NCI-H748 (cell line): ENCODE results near the gene FCGR2B.
"Not testable (repeated sequence)": the region's sequence is repeated elsewhere in the genome, so short reads cannot be mapped to it uniquely, and the experiment has no call there.

ENCODE experiments used
- DNase-seq: peaks from one replicate; lab custom pipeline; 2025; ENCODE audit not compliant: unreplicated experiment; lab: John Stamatoyannopoulos, UW

Gene FCGR2B

GRCh38 chr1:161662684-161663339, at the start of gene FCGR2B:
FCGR2B (plus strand) TSS chr1:161663143; CDS start chr1:161663242, 99 bp downstream.
- DNase-seq = not testable (repeated sequence)

GRCh38 chr1:161616417-161616816, 46.5 kb upstream of the FCGR2B start:
- not testable (repeated sequence) for DNase-seq

GRCh38 chr1:161618517-161618916, 44.4 kb upstream of the FCGR2B start:
- DNase-seq = not testable (repeated sequence)

- not testable (repeated sequence) for DNase-seq
These were observed 42.5 kb upstream of the FCGR2B start for GRCh38 chr1:161620399-161620798.

DNA sequence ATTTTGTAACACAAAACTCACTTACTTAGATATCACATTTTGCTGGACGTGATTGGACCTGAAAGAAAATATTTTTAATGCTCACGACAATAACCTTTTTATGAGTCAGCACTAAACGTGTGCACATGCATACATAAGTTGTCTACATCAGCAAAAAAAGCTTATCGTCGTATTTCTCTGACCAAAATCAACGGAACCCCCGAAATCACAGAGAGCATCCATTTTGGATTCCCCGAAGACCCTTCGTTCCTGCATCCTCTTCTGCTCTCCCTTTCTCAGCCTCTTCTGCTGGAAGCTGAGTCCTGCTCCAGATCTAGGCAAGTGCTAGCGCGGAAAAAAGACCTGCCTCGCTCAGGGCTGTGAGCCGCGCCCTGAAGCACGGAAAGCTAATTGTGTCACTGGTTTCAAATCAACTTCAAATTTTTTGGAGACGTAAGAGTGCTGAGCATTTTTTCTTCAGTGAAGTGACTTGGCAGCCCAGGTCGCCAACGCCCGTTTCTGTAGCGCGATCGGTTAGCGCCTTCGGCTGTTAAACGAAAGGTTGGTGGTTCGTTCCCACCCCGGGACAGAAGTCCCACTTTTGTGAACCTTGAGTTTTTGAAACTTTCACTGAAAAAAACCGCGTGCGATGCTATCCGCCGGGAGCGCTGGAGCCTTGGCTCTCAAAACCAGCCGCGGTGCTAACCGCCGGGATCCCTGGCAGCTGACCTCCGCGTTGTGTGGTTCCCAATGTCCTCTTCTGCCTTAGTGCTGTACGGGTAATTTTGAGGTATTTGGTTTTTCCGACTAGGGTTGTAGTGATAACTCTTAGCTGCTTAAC, 41.6 kb upstream of the FCGR2B start:
- DNase-seq = peak; percentile 77

DNA sequence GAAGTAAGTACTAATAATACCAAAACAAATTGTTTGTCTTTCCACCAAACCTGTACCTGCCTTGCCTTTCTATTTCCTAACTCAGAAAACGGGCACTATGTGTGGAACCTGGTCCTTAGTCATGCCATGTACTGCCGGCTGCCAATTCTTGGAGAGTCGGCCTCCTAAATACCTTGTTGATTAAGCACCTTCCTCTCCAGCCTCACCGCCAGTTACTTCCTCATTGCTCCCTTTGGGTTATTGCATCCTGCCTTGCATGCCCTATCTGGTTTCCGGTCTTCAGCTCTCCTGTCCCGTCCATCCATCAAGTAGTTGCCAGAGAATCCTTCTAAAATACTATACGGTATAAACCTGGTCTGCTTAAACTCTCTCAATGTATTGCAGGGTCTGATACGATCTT, 40.9 kb upstream of the FCGR2B start:
- not testable (repeated sequence) for DNase-seq

GRCh38 chr1:161623401-161624051, 39.4 kb upstream of the FCGR2B start:
- DNase-seq = not testable (repeated sequence)

GRCh38 chr1:161624605-161625004, 38.3 kb upstream of the FCGR2B start:
- not testable (repeated sequence) for DNase-seq

DNA sequence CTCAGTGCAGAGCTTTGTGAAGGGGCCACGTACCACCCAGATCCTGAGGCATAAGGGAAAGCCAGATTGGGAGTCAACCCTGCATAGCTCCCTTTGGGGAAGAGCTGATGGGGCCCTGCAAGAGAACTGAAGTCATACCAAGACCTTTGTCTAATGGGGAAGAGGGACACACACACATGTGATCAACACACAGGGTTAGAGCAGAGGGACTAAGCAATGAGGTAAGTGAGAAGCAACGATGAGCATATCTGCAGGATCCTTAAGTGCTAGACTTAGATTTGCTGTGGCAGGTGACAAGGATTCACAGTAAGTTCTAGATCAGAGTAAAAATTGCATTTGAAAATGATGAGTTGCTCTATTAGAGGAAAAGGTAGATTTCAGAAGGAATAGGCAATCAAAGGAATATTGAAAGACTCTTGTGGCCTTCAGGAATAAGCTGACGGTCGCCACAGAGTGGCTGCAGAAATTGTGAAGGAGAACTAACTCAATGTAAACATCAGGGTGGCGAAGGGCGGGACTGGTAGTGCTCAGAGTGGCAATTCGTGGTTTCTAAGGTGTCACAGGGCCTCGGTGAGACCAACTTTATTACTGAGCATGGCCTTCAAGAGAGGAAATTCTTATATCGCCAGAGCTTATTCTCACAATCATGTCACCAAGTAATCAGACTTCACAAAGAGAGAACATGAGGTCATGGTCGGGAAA, 36.3 kb upstream of the FCGR2B start:
- DNase-seq = not testable (repeated sequence)

DNA sequence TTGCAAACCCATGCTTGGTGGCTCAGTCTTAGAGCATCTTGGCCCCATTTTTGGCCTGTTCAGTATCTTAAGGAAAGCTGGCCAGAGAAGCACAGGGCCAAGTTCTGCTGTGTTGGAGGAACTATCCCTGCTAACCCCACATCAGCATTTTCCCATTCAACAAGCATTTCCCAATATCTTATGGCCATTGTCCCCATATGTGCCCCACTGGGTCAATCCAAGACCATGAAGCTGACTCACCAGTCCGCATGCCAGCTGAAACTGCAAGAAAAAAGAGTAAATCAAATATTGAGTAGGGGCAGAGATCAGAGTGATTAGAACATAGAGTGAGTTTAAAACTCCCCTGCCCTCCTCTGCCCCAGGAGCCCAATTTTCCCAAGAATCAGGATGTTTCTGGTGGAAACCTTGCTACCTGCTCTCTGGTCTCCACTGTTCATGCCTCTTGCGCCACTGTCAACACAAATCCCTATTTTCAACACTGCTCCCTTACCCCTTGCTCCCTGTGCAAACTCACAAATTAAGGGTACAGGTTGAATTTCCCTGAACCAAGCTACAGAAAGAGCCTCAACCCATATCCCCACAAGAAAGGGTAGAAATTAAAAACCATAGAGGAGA, 32.7 kb upstream of the FCGR2B start:
- DNase-seq = not testable (repeated sequence)

GRCh38 chr1:161631076-161631475, 31.9 kb upstream of the FCGR2B start, which contains the start of gene FCGR3B:
FCGR3B (minus strand) TSS chr1:161631176; CDS start chr1:161631094, 82 bp downstream.
- DNase-seq = no peak

DNA sequence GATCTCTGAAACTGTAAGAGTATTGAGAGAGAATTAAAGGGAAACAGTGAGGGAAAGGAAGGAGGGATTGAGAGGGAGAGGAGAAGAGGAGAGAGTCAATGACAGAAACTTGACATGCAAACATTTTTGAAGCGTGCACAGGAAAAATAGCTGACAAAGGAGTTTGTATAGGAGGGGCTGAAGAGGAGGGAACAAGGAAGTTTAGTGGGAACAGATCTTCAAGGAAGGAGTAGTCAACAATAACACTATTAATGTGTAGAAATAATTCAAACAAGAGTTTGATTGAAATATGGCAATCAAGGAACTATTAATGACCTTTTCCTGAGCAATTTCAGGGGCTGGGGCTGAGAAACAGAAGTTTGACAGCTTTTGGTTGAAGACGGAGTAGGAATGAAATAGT, 27.9 kb upstream of the FCGR2B start:
- not testable (repeated sequence) for DNase-seq

DNA sequence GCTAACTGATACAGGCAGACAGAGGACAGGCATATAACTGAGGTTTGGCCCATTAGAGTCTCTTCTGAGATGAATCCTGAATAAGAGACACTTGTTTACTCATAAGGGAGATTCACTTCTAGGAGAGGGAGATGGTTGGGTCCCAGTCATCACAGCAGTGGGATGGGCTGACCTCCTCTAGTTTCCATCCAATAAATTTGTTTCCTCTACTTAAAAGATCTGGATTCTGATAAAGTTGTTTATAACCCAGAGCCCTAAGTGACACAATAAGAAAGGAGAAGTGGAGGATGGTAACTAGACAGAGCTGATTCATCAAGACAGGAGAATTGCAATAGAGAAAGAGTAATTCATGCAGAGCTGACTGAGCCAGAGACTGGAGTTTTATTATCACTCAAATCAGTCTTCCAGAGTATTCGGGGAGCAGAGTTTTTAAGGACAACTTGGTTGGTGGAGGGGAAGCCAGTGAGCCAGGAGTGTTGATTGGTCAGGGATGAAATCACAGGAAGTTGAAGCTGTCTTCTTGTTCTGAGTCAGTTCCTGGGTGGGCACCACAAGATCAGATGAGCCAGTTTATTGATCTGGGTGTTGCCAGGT, 26.7 kb upstream of the FCGR2B start:
- DNase-seq = not testable (repeated sequence)

DNA sequence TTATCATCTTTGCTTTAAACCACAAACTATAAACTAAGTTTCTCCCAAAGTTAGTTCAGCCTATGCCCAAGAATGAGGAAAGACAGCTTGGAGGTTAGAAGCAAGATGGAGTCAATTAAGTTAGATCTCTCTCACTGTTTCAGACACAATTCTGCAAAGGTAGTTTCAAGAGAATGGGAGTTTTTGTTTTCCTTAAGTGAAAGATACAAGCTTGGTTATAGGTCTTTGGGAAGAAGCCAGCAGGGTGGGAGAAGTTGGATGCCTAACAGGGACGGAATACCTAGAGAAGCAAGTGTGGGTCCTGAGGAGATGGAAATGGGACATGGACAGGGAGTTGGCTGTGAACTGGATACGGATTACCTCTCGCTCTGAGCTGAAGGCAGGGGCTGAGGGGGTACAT, 26.0 kb upstream of the FCGR2B start:
- DNase-seq = not testable (repeated sequence)

GRCh38 chr1:161638251-161638993, 24.5 kb upstream of the FCGR2B start:
- not testable (repeated sequence) for DNase-seq

GRCh38 chr1:161639203-161639602, 23.7 kb upstream of the FCGR2B start:
- not testable (repeated sequence) for DNase-seq

- DNase-seq = not testable (repeated sequence)
These were observed 20.2 kb upstream of the FCGR2B start for GRCh38 chr1:161642697-161643096.

DNA sequence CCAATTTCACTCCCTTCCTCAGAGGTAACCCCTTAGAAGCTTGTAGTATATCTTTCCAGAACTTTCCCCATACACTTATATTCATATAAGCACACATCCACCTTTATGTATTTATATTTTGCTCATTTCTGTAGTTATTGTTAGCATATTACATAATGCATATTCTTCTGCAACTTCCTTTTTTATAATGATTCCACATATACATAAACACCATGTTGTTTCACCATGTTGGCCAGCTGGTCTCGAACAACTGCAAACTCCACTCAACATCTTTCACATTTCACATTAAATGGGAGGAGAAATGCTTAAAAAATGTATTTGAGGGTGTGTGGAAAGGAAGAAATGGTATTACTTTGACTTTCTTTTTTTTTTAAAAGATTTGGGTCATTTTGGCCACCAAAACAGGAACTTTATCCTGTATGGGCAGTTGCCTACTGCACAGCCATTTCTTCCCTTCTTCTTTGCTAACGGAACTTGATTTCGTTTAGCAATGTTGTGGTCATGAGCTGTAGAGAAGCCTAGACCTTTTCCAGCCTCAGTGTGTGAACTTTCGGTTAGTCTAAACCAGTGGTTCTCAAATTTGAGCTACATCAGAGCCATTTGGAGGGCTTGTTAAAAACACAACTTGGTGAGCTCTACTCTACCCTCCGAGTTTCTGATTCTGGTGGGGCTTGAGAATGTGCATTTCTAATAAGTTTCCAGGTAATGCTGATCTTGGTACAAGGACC, 19.3 kb upstream of the FCGR2B start:
- DNase-seq = not testable (repeated sequence)

GRCh38 chr1:161644855-161645254, 18.1 kb upstream of the FCGR2B start:
- DNase-seq = not testable (repeated sequence)
